ENCODE measurements around the gene RIF1.

DNA sequence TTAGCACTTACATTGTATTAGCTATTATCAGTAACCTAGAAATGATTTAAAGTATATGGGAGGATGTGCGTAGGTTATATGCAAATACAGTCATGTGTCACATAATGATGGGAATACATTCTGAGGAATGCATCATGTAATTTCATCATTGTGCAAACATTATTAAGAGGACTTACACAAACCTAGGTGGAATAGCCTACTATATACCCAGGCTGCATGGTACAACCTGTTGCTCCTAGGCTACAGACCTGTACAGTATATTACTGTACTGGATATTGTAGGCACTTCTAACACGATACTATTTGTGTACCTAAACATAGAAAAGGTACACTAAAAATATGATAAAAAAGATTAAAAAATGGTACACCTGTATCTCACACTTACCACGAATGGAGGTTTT is 7.9 kb downstream of the RIF1 start:
- TF ChIP-seq, protein P1, sequence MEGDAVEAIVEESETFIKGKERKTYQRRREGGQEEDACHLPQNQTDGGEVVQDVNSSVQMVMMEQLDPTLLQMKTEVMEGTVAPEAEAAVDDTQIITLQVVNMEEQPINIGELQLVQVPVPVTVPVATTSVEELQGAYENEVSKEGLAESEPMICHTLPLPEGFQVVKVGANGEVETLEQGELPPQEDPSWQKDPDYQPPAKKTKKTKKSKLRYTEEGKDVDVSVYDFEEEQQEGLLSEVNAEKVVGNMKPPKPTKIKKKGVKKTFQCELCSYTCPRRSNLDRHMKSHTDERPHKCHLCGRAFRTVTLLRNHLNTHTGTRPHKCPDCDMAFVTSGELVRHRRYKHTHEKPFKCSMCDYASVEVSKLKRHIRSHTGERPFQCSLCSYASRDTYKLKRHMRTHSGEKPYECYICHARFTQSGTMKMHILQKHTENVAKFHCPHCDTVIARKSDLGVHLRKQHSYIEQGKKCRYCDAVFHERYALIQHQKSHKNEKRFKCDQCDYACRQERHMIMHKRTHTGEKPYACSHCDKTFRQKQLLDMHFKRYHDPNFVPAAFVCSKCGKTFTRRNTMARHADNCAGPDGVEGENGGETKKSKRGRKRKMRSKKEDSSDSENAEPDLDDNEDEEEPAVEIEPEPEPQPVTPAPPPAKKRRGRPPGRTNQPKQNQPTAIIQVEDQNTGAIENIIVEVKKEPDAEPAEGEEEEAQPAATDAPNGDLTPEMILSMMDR (IDR thresholded peaks at IDR 0.05; ENCODE audit: low read depth, low read length, missing input control), result no peak
- TF ChIP-seq RXRA (IDR thresholded peaks at IDR 0.05), result no peak
- no peak for TF ChIP-seq FOXA1 (IDR thresholded peaks at IDR 0.05)
- TF ChIP-seq, protein P2, sequence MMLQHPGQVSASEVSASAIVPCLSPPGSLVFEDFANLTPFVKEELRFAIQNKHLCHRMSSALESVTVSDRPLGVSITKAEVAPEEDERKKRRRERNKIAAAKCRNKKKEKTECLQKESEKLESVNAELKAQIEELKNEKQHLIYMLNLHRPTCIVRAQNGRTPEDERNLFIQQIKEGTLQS (IDR thresholded peaks at IDR 0.05), result no peak
- TF ChIP-seq, protein P3, sequence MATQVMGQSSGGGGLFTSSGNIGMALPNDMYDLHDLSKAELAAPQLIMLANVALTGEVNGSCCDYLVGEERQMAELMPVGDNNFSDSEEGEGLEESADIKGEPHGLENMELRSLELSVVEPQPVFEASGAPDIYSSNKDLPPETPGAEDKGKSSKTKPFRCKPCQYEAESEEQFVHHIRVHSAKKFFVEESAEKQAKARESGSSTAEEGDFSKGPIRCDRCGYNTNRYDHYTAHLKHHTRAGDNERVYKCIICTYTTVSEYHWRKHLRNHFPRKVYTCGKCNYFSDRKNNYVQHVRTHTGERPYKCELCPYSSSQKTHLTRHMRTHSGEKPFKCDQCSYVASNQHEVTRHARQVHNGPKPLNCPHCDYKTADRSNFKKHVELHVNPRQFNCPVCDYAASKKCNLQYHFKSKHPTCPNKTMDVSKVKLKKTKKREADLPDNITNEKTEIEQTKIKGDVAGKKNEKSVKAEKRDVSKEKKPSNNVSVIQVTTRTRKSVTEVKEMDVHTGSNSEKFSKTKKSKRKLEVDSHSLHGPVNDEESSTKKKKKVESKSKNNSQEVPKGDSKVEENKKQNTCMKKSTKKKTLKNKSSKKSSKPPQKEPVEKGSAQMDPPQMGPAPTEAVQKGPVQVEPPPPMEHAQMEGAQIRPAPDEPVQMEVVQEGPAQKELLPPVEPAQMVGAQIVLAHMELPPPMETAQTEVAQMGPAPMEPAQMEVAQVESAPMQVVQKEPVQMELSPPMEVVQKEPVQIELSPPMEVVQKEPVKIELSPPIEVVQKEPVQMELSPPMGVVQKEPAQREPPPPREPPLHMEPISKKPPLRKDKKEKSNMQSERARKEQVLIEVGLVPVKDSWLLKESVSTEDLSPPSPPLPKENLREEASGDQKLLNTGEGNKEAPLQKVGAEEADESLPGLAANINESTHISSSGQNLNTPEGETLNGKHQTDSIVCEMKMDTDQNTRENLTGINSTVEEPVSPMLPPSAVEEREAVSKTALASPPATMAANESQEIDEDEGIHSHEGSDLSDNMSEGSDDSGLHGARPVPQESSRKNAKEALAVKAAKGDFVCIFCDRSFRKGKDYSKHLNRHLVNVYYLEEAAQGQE (IDR thresholded peaks at IDR 0.05), result no peak
